GM23248 (cell line): ENCODE data around the gene PRIM1. TPM values are rescaled to one million over a fixed set of nuclear protein-coding genes. Genes with fewer than 3 reads are reported as not detected.
"Not testable (repeated sequence)": the region's sequence is repeated elsewhere in the genome, so short reads cannot be mapped to it uniquely, and the experiment has no call there.

Experiments used
- DNase-seq: peaks from one replicate; pipeline ENCODE4 v3.0.0-alpha.2; 2015
- H2AFZ ChIP-seq: fragments of 200-600 bp; sonication (generic); 2 replicates; pipeline ENCODE4 v1.6.1; 2016; ENCODE audit warnings: antibody characterized with exemption
- H3F3A ChIP-seq: fragments of 200-600 bp; sonication (generic); 2 replicates; pipeline ENCODE4 v1.6.1; 2016; ENCODE audit warnings: mild to moderate bottlenecking, antibody characterized with exemption, mixed run types; ENCODE audit not compliant: insufficient read depth
- H3K27ac ChIP-seq: fragments of 200-600 bp; sonication (generic); 2 replicates; pipeline ENCODE4 v1.5.1; 2016; ENCODE audit warnings: mild to moderate bottlenecking
- H3K27me3 ChIP-seq: fragments of 200-600 bp; sonication (generic); replicated peaks from 2 replicates; pipeline ENCODE4 v1.6.1; 2016; ENCODE audit warnings: mild to moderate bottlenecking; ENCODE audit not compliant: insufficient read depth
- H3K36me3 ChIP-seq: fragments of 200-600 bp; sonication (generic); 2 replicates; pipeline ENCODE4 v1.6.1; 2016; ENCODE audit warnings: low read depth, mild to moderate bottlenecking
- H3K4me1 ChIP-seq: fragments of 200-600 bp; sonication (generic); 2 replicates; pipeline ENCODE4 v1.6.1; 2016; ENCODE audit warnings: mild to moderate bottlenecking; ENCODE audit not compliant: insufficient read depth
- H3K4me2 ChIP-seq: fragments of 200-600 bp; sonication (generic); one replicate; pipeline ENCODE4 v1.6.1; 2016; ENCODE audit warnings: mild to moderate bottlenecking; ENCODE audit not compliant: unreplicated experiment
- H3K4me3 ChIP-seq: fragments of 200-600 bp; sonication (generic); 2 replicates; pipeline ENCODE4 v1.5.1; 2016; ENCODE audit warnings: mild to moderate bottlenecking
- H3K79me2 ChIP-seq: fragments of 200-600 bp; sonication (generic); 2 replicates; pipeline ENCODE4 v1.6.1; 2016; ENCODE audit warnings: mild to moderate bottlenecking; ENCODE audit not compliant: insufficient read depth
- H3K9ac ChIP-seq: fragments of 200-600 bp; sonication (generic); 2 replicates; pipeline ENCODE4 v1.6.1; 2016; ENCODE audit warnings: mild to moderate bottlenecking
- H3K9me2 ChIP-seq: fragments of 200-600 bp; sonication (generic); 2 replicates; pipeline ENCODE4 v1.6.1; 2016; ENCODE audit warnings: mixed run types, mild to moderate bottlenecking, moderate library complexity; ENCODE audit not compliant: insufficient read depth
- H3K9me3 ChIP-seq: fragments of 200-600 bp; sonication (generic); one replicate; pipeline ENCODE4 v1.6.1; 2017; ENCODE audit warnings: low read depth
- H4K20me1 ChIP-seq: fragments of 200-600 bp; sonication (generic); 2 replicates; pipeline ENCODE4 v1.6.0; 2016; ENCODE audit not compliant: insufficient read depth
- EZH2 ChIP-seq: fragments of 200-600 bp; sonication (generic); IDR thresholded peaks from 2 replicates; pipeline ENCODE4 v1.6.1; 2018; ENCODE audit warnings: antibody characterized with exemption, mild to moderate bottlenecking; ENCODE audit not compliant: insufficient read depth, poor library complexity, severe bottlenecking
- EZH2phosphoT487 ChIP-seq: fragments of 200-600 bp; sonication (generic); IDR thresholded peaks from 2 replicates; pipeline ENCODE4 v1.6.1; 2018; ENCODE audit warnings: antibody characterized with exemption, moderate library complexity, mild to moderate bottlenecking, low read depth; ENCODE audit not compliant: insufficient read depth
- WGBS, 2 experiments: methylation state at CpG; one replicate each; pipeline ENCODE4 v1.1.6; 2015 to 2017; ENCODE audit warnings: low lambda C conversion rate in 2 of 2, low coverage in 1 of 2; ENCODE audit errors: missing lambda C conversion rate in 2 of 2; 5-methylcytosine and 5-hydroxymethylcytosine counted together
- in situ Hi-C: fragments of 300-500 bp; cut with MboI; formaldehyde crosslinking; loops from 2 replicates; pipeline ENCODE4 v1.15.0; 2020
- polyA plus RNA-seq: library from polyadenylated mRNA; unstranded; fragments of >200 nt; fragmentation: Nextera tagmentation; extraction: Ambion mirVana; gene quantifications from 2 replicates; pipeline ENCODE4 v1.2.1, GENCODE V29; 2016
- total RNA-seq: library from RNA; depleted of rRNA; stranded (reverse); fragments of >200 nt; shearing (Covaris generic); gene quantifications from 2 replicates; pipeline ENCODE4 v1.2.3, GENCODE V29; 2014

Gene PRIM1
- total and polyA plus RNA-seq, 2 experiments from 2014 or later: 6.1 to 8.7 TPM

DNA sequence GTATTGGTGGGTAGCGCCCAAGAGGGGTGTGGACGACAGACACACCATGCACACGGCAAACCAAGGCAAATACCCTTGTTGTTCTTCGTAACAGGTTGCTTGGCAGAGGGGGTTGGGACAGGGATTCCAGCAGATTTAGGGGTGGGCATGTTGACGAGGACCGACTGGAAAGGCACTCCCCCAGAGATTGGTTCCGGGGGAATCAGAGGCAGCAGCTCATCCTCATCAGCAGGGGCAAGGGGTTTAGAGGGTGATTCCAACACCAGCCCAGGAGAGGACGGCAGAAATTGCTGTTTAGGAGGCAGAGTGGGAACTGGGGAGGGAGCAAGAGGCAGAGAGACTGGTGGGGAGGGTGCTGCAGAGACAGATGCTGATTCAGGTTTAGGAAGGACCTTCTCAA, 36.3 kb downstream of the PRIM1 start:
- in situ Hi-C loops: no loop called here
- H3K9me2 ChIP-seq: no peaks in the 10 kb centered on the region
- no peak for DNase-seq

DNA sequence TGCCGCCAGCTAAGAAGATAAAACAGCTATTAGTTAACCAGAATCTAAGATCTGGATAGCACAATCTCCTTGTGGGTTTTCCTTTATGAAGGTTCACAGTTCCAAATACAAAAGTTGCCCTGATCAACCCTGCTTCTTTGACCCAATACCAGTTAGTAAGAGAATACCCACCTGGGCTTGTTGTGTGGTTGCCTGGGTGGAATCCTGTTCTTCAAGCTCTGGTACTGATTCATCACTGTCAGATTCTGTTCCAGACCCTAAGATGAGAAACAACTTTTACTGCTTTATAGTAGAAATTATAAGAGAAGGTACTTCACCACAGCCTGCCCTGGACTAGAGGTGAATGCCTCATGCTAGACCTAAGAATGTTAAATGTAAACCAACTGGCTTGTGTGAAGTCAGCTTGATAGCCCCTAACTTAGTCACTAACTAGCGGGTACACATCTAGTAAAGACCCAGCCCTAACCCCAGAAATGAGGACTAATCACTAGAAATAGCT, 37.6 kb downstream of the PRIM1 start:
- H3F3A ChIP-seq: peaks cover 57% of the 10 kb centered on the region
- H3K27ac ChIP-seq: no peak overlapping the region
- H3K36me3 ChIP-seq: peaks cover 48% of the 10 kb centered on the region
- peaks cover 25% of the 10 kb centered on the region for H4K20me1 ChIP-seq
- no peak overlapping the region for H3K4me2 ChIP-seq
- no peak overlapping the region for H2AFZ ChIP-seq
- H3K79me2 ChIP-seq: peaks cover 68% of the 10 kb centered on the region
- H3K9me2 ChIP-seq: no peaks in the 10 kb centered on the region
- H3K27me3 ChIP-seq: no peaks in the 10 kb centered on the region
- in situ Hi-C loops: no loop called here
- H3K4me1 ChIP-seq: 0 out of 2 replicates have a peak, but pooled peaks cover 3% of the 10 kb centered on the region
- TF ChIP-seq EZH2phosphoT487: no peak
- no peak for TF ChIP-seq EZH2
- no peak overlapping the region for H3K4me3 ChIP-seq
- no peak for DNase-seq
- H3K9ac ChIP-seq: no peak overlapping the region
- H3K9me3 ChIP-seq: no peaks in the 10 kb centered on the region
- WGBS, 2 experiments: 96 to 100% methylated on average over 2 of the region's 2 CpGs

More for the DNA sequence above, 36.3 kb downstream of the PRIM1 start:
- Histone ChIP-seq H3K9me3 (no peaks in the 10 kb centered on the region), H3K4me3 (no peak overlapping the region), H3K9ac (no peak overlapping the region), H3K27me3 (no peaks in the 10 kb centered on the region), H2AFZ (no peak overlapping the region), H3K79me2 (peaks cover 82% of the 10 kb centered on the region), H3F3A (peaks cover 54% of the 10 kb centered on the region), H3K4me1 (0 out of 2 replicates have a peak, but pooled peaks cover 3% of the 10 kb centered on the region), H3K36me3 (peaks cover 47% of the 10 kb centered on the region), H3K4me2 (no peak overlapping the region), H4K20me1 (peaks cover 25% of the 10 kb centered on the region), H3K27ac (no peak overlapping the region)
- TF ChIP-seq EZH2 (no peak), EZH2phosphoT487 (no peak)
- 52 to 61% methylated on average over 8 of the region's 8 CpGs for WGBS, 2 experiments

DNA sequence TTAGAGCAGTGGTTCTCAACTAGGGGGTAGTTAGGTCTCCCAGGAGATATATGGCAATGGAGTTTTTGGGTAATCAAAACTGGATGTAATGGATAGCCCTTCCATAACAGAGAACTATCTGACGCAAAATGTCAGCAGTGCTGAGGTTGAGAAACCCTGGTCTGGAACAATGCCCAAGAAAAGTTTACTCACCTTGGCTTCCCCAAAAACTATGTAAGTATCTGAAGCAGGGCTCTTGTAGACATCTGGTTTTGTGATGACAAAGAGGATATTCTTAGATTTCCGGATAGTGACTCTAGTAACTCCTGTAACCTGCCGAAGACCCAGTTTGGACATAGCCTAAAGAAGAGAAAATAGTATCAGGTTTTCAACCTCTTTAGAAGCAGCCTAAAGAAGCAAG, 38.8 kb downstream of the PRIM1 start:
- no peak overlapping the region for H2AFZ ChIP-seq
- no peak overlapping the region for H3K4me2 ChIP-seq
- peaks cover 66% of the 10 kb centered on the region for H3F3A ChIP-seq
- H3K9ac ChIP-seq: no peak overlapping the region
- no peak for DNase-seq
- H3K36me3 ChIP-seq: peaks cover 48% of the 10 kb centered on the region
- peaks cover 25% of the 10 kb centered on the region for H4K20me1 ChIP-seq
- 79 to 85% methylated on average over 3 of the region's 3 CpGs for WGBS, 2 experiments
- H3K27me3 ChIP-seq: no peaks in the 10 kb centered on the region
- TF ChIP-seq EZH2phosphoT487 (no peak), EZH2 (no peak)
- H3K79me2 ChIP-seq: peaks cover 57% of the 10 kb centered on the region
- no peaks in the 10 kb centered on the region for H3K9me3 ChIP-seq
- H3K27ac ChIP-seq: no peak overlapping the region
- no peaks in the 10 kb centered on the region for H3K9me2 ChIP-seq
- H3K4me3 ChIP-seq: no peak overlapping the region
- in situ Hi-C loops: no loop called here
- H3K4me1 ChIP-seq: 0 out of 2 replicates have a peak, but pooled peaks cover 3% of the 10 kb centered on the region

DNA sequence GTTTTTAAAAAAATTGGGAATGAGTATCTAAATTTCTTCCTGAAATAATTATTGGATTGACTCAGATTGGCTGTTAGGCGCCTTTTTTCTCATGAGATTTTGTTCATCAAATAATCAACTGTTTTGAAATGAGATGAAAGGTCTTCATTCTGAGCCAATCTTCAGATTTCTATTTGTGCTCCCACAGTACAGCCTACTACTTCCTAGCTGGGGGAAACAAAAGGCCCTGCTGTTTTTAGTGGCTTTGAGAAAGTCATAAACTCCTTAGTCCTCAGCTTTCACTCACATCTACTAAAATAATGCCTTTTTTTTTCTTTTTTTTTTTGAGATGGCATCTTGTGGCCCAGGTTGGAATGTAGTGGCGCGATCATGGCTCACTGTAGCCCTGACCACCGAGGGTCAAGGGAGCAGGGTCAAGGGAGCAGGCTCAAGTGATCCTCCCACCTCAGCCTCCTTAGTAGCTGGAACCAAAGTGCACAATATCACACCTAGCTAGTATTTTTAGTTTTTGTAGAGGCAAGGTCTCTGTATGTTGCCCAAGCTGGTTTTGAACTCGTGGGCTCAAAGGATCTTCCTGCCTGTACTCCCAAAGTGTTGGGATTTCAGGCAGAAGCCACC, 42.3 kb downstream of the PRIM1 start:
- H3K4me3 ChIP-seq: no peak overlapping the region
- in situ Hi-C loops: no loop called here
- no peaks in the 10 kb centered on the region for H3K4me1 ChIP-seq
- no peak overlapping the region for H3K4me2 ChIP-seq
- no peak overlapping the region for H3K9ac ChIP-seq
- DNase-seq: no peak
- H3K79me2 ChIP-seq: peaks cover 22% of the 10 kb centered on the region
- no peak overlapping the region for H2AFZ ChIP-seq
- peaks cover 42% of the 10 kb centered on the region for H3K36me3 ChIP-seq
- no peak overlapping the region for H3K27ac ChIP-seq
- H3F3A ChIP-seq: peaks cover 57% of the 10 kb centered on the region
- no peaks in the 10 kb centered on the region for H3K9me3 ChIP-seq
- no peak for TF ChIP-seq EZH2phosphoT487
- no peak for TF ChIP-seq EZH2
- peaks cover 9% of the 10 kb centered on the region for H4K20me1 ChIP-seq
- no peaks in the 10 kb centered on the region for H3K9me2 ChIP-seq
- no peaks in the 10 kb centered on the region for H3K27me3 ChIP-seq
- 65 to 69% methylated on average over 5 of the region's 5 CpGs for WGBS, 2 experiments

DNA sequence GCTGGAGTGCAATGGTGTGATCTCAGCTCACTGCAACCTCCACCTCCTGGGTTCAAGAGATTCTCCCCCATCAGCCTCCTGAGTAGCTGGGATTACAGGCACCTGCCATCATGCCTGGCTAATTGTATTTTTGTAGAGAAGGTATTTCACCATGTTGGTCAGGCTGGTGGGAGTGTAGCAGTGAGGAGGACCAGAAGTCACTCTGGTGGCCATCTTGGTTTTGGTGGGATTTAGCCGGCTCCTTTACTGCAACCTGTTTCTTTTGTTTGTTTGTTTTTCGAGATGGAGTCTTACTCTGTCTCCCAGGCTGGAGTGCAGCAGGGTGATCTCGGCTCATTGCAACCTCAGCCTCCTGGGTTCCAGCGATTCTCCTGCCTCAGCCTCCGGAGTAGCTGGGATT, 47.6 kb downstream of the PRIM1 start:
- H3K27ac ChIP-seq, H3K9ac ChIP-seq, DNase-seq, H3K36me3 ChIP-seq, H3F3A ChIP-seq, H3K9me2 ChIP-seq, H3K79me2 ChIP-seq, H3K4me2 ChIP-seq, H3K9me3 ChIP-seq, H4K20me1 ChIP-seq, H2AFZ ChIP-seq, H3K27me3 ChIP-seq, in situ Hi-C loops, H3K4me3 ChIP-seq, H3K4me1 ChIP-seq: not testable (repeated sequence)
- WGBS, 2 experiments: 79 to 82% methylated on average over 5 of the region's 5 CpGs
